GM18873 (cell line): Measurements from ENCODE around the gene MRPS30.
"Not testable (repeated sequence)": the region's sequence is repeated elsewhere in the genome, so short reads cannot be mapped to it uniquely, and the experiment has no call there.

Source experiments
- ATAC-seq: cut with Tn5 transposase; IDR thresholded peaks from one replicate; pipeline ENCODE4 v1.9.1; 2021; ENCODE audit warnings: mild to moderate bottlenecking, moderate library complexity, moderate number of reproducible peaks; ENCODE audit not compliant: unreplicated experiment, low FRiP score

Gene MRPS30

DNA sequence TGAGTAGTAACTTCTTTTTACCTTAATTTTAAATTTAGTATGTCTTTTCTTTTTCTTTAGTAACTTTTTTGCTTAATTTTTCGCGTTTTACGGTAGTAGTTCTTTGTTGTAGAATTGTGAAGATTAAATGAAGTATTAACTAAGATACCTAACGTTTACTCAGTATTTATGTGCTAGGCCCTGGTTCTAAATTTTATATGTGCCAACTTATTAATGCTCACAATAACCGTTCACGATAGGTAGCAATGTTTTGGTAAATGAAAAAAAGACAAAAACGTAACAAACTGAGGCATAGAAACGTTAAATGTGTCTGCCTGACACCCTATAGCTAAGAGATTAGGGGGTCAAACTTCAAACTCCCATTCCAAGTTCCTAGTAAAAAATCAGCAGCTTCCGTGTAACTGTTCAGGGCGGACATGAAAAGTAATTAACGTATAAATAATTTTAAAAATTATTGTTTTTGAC, 1.2 kb downstream of the MRPS30 start:
- ATAC-seq: no peak

DNA sequence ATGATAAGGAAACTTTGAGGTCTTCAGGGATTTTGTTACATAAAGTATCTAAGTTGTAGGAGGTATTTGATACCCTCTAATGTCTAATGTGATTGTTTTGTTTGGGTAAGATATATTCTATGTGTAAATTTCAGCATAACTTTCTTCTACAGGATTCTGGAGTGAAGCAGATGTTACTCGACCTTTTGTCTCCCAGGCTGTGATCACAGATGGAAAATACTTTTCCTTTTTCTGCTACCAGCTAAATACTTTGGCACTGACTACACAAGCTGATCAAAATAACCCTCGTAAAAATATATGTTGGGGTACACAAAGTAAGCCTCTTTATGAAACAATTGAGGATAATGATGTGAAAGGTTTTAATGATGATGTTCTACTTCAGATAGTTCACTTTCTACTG, 6.0 kb downstream of the MRPS30 start:
- ATAC-seq: no peak

DNA sequence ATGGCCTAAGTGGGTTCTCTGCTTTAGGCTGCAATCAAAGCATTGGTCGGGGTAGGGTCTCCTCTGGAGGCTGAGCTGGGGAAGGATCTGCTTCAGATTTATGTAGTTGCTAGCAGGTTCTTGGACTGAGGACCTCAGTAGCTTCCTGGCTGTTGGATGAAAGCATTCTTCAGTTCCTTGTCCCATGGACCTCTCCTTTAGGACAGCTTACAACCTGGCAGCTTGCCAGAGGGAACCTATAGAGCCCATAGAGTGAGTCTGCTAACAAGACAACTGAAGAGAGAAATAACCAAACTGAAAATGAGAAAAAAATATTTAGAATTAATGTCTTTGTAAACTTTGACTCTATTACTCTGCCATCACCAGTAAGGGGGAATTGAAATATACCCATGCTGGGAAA, 12.4 kb downstream of the MRPS30 start:
- no peak for ATAC-seq

DNA sequence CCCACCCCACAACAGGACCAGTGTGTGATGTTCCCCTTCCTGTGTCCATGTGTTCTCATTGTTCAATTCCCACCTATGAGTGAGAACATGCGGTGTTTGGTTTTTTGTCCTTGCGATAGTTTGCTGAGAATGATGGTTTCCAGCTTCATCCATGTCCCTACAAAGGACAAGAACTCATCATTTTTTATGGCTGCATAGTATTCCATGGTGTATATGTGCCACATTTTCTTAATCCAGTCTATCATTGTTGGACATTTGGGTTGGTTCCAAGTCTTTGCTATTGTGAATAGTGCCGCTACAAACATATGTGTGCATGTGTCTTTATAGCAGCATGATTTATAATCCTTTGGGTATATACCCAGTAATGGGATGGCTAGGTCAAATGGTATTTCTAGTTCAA, 15.9 kb downstream of the MRPS30 start:
- not testable (repeated sequence) for ATAC-seq

DNA sequence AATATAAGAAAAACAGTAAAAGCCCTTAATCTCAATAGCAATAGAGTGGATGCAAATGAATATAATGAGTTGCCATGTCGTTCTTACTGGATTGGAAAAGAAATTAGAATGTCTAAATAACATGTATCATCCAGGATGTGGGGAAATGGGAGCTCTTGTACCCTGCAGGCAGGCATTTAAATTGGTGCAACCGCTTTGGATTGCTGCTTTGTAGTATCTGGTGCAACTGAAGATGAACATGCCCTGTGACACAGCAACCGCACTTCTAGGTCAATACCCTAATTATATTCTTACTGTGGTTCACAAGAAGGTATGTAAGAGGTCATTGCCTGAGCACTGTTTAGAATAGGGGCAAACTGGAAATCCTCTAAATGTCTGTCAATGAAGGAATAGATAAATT, 18.9 kb downstream of the MRPS30 start:
- ATAC-seq: no peak

DNA sequence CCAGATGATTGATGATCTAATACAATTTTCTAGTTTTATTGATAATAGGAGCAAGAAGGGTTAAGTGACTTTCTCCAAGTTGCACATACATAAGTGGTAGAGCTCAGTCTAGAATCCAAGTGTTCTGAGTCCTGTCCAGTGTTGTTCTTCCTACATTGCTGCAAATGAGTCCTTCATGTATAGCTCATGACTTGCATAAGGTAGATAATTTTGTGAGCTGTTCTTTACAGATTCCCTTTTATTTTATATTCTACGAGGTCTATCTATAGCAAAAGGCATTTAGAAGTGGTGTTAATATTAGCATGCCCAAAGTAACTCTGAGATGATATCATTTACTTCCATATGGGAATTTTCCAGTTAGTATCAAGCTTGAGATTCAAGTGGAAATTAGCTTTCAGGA, 20.0 kb downstream of the MRPS30 start:
- ATAC-seq: no peak

DNA sequence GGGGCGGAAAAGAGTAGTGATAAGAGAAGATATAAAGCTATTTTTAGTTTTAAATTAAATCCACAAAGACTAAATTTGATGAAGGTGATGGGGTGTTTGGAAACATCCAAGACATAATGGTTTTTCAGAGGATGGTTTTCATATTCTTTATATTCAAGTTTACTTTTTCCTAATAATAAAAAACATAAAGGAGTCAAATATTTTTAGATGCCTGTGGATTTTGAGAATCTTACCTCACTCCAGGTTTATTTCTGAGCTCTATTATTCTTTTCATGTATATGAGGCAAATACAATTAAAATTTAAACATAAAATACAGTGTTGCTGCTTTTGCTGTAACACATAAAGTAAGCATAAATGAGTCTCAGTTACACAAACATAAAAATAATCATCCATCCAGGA, 22.2 kb downstream of the MRPS30 start:
- no peak for ATAC-seq

DNA sequence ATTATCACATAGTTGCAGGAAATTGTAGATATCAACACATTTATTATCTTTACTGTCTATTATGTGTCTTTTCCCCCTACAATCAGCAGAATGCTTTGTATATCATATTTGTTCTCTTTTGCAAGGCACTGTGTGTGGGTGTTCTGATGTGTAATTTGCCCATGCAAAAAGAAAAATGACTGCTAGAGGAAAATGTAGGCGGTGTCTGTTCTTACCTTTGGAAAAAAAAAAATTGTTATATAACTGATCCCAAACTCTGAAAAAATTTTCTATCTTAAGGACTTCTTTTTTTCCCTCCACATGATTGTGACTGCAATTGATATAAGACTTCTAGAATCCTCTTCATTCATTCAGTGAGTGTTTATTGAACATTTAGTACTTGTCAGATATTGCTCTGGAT, 24.5 kb downstream of the MRPS30 start:
- no peak for ATAC-seq

DNA sequence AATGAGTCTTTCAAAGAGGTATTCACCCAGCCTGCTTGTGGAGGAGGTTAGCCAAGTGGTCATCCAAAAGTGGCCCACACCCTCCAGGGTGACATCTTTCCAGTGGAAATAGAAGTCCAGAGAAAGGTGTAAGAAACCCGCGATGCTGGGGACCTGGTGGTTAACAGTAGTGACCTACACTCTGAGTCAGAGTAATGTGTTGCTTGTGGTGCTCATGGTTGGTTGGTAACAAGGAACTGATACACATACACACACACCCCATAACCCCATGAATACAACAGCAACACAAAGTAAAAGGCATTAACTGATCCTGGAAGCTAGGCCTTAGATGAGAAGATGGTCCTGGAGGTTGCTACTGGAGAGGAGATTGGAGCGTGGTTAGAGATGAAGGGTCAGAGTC, 26.9 kb downstream of the MRPS30 start:
- no peak for ATAC-seq

DNA sequence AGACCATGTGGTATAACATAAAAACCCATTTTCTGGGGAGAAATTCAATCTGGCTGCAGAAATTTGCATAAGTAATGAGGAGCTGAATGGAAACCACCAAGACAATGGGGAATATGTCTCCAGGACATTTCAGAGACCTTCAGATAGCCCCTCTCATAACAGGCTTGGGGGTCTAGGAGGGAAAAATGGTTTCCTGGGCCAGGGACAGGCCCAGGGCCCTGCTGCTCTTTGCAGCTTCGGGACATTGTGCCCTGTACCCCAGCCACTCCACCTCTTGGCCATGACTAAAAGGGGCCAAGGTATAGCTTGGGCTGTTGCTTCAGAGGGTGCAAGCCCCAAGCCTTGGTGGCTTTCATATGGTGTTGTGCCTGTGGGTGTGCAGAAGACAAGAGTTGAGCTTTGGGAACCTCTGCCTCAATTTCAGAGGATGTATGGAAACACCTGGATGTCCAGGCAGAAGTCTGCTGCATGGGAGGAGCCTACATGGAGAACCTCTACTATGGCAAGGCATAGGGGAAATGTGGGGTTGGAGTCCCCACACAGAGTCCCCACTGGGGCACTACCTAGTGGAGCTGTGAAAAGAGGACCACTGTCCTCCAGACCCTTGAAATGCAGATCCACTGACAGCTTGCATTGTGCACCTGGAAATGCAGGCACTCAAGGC, 30.4 kb downstream of the MRPS30 start:
- ATAC-seq: no peak

DNA sequence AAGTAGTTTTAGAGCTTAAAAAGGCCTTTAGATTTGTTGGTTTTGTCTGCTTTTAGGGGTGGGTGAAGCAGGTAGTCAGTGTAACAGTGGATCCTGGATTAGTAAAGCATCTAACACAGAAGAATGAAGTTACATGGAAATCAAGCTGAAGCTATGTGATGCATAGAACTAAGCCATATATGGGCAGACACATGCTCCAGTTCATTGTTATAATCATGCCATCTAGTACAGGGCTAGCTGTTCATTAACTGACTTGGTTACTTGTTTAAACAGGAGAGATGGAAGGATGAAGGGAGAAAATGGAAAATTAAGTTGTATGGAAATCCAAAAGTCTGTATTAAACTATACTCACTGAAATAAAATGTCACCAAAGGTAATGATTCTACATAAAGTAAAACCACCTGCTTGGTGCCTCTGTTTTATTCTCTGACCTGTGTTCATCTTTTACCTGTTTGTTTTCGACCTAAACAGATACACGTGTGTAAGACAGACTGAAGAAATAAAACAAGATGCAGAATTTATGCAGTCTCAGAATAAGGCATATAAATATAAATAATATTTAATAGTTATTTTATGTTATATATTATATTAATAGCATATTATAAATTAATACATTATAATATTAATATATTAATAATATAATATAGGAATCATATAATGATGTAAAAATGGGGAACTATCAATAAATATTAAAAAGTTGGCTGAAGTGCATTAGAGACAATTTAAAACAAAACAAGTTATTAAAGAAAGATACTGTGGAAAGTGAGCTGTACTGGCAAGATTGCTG, 33.9 kb downstream of the MRPS30 start:
- no peak for ATAC-seq

DNA sequence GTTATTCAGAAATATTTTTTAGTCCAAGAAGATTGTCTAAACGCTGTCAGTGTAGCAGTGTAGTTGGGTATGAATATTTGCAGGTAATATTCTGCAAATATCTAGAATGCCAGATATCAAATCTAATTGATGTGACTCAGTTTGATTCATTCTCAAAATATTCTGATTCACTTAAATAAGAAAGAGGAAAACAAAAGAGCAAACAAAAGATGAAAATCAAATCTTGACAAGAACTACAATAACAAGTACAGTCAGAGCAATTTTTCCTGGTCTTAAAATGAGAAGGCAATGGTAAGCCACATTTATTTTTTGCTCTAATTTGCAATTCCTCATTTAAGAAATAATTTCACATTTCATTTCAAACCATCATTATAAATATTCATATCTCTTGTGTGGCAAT, 36.0 kb downstream of the MRPS30 start:
- ATAC-seq: no peak

DNA sequence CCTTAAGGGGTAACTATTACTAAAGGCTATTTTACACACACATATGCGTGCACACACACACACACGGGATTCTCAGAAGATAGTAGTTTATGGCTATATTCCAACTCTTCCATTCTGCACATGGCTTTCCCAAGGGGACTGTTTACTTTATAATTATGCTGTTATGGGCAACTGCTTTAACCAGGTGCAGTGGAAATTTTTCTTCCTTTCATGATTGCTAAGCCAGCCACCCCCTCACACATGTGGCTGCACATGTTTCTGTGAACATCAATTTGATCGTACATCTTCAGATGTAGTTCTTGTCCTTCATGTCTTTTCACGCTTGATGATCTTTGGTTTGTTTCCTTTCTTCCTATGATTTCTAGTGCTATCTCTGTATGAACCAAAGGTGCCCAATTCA, 37.0 kb downstream of the MRPS30 start:
- ATAC-seq: no peak

DNA sequence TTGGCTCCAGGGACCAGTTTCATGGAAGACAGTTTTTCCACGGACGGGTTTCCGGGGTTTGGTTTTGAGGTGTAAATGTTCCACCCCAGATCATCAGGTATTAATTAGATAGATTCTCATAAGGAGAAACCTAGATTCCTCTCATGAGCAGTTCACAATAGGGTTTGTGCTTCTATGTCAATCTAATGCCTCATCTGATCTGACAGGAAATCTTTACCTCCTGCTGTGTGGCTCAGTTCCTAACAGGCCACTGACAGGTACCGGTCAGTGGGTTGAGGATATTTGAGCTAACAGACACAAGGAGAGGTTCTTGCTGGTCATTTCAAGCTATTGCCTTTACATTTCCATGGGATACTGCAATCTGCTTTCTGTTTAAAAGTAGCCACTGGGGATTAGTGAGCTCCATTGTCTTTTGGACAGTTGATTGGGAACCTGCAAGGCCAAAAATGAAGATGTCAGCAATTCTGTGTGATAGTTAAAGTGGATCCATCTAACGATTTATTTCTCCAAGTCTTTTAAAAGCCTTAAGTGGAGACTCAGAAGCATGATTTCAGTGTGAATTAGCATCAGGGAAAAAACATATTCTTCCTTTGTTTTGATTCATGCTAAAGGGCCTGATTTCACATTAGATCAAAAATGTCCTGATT, 38.6 kb downstream of the MRPS30 start:
- ATAC-seq: no peak

DNA sequence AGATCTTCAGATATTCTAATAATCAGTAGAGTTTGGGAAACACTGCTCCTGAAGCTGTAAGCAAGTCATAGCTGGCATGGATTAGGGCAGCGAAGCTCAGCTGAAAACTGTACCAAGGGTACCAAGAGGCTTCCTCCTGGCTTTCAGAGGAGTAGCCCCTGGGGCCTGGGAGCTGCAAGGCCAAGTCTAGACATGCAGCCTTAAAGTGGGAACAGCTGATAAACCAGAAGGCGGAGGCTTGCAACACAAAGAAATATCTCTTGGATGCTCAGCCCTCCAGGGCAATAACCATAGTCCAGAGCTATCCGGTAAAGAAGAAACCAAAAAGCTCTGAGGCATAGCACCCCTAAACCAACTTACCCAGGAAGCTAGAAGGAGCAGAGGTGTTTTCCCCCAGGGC, 51.5 kb downstream of the MRPS30 start:
- no peak for ATAC-seq

DNA sequence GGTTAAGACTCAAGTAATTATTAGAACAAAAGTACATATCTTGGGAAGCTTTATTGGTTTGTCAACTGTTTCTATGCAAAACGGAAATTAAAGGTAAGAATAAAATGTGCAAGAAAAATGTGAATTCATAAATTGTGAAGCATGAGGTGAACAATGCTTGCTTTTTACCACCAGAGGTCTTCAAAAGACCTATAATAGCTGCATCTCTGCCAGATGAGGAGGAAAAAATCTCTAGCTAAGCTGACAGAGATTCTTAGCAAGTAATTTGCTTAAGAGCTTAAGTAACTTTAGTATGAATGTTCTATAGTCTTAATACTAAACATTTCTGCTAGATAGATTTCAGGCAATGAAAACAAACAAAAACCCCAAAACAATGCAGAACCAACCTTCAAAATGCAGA, 54.1 kb downstream of the MRPS30 start:
- no peak for ATAC-seq
